ENCODE results near the gene SH3BP2.

DNA sequence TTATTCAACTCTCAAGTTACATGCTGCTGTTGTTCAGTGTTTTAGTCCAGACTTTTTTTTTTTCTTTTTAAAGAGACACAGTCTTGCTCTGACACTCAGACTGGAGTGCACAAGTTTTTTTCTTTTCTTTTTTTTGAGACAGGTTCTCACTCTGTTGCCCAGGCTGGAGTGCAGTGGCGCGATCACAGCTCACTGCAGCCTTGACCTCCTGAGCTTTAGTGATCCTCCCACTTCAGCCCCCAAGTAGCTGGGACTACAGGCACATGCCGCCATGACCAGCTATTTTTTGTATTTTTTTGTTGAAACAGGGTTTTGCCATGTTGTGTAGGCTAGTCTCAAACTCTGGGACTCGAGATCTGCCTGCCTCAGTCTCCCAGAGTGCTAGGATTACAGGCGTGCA is 62.7 kb downstream of the SH3BP2 start:
- TF ChIP-seq OSR1 (CRISPR knock-in tag; IDR thresholded peaks at IDR 0.05): no peak
- no peak for TF ChIP-seq ZFP30 (CRISPR knock-in tag; IDR thresholded peaks at IDR 0.05)
- TF ChIP-seq RARB (CRISPR knock-in tag; IDR thresholded peaks at IDR 0.05): no peak
- TF ChIP-seq CSDC2 (CRISPR knock-in tag; IDR thresholded peaks at IDR 0.05): no peak
- TF ChIP-seq ESRRG (CRISPR knock-in tag; IDR thresholded peaks at IDR 0.05): no peak
- TF ChIP-seq PPARA (CRISPR knock-in tag; IDR thresholded peaks at IDR 0.05; ENCODE audit: borderline replicate concordance): no peak
- TF ChIP-seq, protein P1, sequence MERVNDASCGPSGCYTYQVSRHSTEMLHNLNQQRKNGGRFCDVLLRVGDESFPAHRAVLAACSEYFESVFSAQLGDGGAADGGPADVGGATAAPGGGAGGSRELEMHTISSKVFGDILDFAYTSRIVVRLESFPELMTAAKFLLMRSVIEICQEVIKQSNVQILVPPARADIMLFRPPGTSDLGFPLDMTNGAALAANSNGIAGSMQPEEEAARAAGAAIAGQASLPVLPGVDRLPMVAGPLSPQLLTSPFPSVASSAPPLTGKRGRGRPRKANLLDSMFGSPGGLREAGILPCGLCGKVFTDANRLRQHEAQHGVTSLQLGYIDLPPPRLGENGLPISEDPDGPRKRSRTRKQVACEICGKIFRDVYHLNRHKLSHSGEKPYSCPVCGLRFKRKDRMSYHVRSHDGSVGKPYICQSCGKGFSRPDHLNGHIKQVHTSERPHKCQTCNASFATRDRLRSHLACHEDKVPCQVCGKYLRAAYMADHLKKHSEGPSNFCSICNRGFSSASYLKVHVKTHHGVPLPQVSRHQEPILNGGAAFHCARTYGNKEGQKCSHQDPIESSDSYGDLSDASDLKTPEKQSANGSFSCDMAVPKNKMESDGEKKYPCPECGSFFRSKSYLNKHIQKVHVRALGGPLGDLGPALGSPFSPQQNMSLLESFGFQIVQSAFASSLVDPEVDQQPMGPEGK (CRISPR knock-in tag; IDR thresholded peaks at IDR 0.05; ENCODE audit: borderline replicate concordance): no peak

Measured in SK-N-SH treated with all-trans-retinoic acid at 6 μM for 48 hours (cell line).